NOMO-1 (cell line): ENCODE results near the gene TAS2R20.
"Not testable (repeated sequence)": the region's sequence is repeated elsewhere in the genome, so short reads cannot be mapped to it uniquely, and the experiment has no call there.

Experiments used
- DNase-seq, 2 experiments: peaks; one replicate each; lab custom pipeline; 2025; ENCODE audit not compliant: unreplicated experiment in 2 of 2; lab: John Stamatoyannopoulos, UW

The TAS2R20 gene, protein sequence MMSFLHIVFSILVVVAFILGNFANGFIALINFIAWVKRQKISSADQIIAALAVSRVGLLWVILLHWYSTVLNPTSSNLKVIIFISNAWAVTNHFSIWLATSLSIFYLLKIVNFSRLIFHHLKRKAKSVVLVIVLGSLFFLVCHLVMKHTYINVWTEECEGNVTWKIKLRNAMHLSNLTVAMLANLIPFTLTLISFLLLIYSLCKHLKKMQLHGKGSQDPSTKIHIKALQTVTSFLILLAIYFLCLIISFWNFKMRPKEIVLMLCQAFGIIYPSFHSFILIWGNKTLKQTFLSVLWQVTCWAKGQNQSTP

DNA sequence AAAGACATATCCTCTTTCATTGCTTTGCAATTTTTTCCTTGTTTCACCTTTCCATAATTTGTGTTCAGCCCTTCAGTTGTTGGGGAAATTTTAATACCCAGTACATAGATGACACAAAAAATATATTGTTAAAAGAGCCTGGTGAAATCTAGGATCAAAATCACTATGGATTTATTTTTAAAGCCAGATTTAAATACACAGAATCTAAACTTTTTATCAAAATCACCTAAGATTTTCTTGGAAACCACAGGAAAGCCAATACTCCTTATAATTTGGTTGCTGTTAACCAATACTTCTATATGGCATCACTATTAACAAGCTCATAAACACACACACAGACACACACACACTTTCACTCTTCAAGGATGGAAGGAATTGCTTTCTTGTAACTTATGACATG, at the start of gene TAS2R20:
Gene TAS2R20 (minus strand): TSS at position 101 of the 400 bp plus-strand sequence. CDS start 429 bp downstream, outside the sequence.
- DNase-seq, result no peak

DNA sequence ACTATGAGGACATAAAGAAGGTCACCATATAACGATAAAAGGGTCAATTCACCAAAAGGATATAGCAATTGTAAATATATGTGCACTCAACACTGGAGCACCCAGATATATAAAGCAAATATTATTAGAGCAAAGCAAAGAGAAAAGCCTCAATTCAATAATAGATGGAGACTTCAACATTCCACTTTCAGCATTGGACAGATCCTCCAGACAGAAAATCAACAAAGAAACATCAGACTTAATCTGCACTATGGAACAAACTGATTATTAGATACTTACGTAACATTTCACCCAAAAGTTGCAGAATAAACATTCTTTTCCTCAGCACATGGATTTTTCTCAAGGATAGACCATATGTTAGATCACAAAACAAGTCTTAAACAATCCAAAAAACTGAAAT, 43.3 kb upstream of the TAS2R20 start:
- DNase-seq, result not testable (repeated sequence)

DNA sequence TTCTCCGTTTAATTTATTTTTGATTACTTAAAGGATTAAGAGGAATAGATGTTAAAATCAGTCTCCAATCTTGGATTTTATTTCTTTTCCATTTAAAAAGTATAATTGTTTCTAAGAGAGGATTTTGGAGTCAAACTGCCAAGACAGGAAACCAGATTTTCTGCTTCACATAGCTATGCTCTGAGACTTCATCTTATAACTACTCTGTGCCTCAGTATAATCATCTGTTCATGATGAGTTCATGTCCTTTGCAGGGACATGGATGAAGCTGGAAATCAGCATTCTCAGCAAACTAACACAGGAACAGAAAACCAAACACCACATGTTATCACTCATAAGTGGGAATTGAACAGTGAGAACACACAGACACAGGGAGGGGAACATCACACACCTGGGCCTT, 42.1 kb upstream of the TAS2R20 start:
- no peak for DNase-seq

DNA sequence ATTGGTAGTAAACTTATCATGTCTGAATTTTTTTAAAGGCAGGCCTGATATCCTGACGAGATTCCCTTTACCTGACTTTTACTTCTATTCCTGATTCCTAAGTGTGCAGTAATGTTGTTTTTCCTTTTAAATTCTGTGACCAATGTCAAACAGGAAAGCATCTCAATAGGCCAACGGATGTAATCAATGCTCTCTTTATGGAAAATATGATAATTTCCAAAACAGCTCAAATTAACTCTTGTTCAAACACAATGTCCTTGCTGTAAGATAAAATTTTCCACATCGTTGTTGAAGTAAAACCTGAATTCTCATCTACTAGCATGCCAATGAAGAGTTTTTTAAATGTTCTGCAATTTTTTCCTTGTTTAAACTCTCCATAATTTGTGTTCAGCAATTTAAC, 41.1 kb upstream of the TAS2R20 start:
- no peak for DNase-seq

DNA sequence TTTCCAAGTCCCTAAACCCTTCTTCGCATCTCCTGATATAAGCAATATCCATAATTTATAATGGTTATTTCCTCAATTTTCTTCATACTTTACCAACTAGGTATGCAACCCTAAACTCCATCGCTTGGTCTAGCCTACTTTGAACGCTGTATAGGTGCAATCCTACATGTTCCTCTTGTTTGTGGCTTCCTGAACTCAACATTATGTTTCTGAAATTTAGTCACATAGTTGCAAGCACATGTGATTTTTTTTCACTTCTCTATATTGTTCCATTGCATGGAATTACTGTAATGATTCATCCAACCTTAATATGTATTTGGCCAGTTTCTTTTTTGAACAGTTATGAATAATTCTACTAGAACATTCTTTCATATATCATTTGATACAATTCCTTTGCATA, 35.9 kb upstream of the TAS2R20 start:
- DNase-seq, result not testable (repeated sequence)

DNA sequence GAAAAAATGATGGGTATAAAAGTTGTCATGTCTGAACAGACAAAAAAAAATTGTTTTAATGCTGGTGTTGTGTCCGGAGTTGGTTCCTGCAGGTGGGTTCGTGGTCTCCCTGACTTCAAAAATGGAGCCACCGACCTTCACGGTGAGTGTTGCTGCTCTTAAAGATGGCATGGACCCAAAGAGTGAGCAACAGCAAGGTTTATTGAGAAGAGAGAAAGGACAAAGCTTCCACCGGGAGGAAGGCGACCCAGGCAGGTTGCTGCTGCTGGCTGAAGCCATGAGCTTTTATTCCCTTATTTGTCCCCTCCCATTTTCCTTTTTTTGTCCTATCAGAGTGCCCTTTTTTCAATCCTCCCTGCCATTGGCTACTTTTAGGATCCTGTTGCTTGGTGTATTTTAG, 33.2 kb upstream of the TAS2R20 start, which contains the start of gene TAS2R31:
Gene TAS2R31 (minus strand): TSS at position 101 of the 400 bp plus-strand sequence. CDS start 72 bp downstream, at position 29.
- DNase-seq, result no peak

DNA sequence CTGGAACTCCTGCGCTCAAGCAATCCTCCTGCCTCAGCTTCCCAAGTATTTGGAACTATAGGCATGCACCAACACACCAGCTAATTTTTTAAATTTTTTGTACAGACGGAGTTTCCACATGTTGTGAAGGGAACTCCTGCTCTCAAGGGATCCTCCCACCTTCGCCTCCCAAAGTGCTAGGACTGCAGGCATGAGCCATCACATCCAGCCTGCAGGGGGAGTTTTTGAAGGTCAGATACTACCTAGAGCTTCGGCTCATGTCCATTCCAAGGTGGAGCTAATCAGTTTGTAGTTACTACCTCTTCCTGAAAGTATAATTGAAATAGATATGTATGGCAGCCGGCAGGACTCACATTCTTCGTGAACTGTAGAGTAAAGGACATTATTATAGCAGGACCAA, 28.0 kb upstream of the TAS2R20 start:
- no peak for DNase-seq

DNA sequence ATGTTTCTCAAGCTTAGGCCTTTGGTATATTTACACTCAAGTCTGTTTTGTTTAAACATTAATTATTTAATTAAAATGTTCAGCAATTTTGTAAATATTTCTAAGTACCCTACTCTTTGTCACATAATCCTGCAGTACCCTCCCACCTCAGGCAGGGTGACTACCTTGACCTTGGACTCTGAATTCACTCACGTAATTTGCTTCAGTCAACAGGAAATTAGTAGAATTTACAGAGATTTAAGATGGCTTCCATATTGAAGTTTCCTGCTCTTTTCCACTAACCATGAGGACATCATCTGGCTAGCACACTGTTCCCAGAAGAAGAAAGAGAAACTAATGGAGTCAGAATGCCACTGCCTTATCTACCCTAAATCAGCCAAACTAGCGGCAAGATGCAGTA, 25.3 kb upstream of the TAS2R20 start:
- no peak for DNase-seq

DNA sequence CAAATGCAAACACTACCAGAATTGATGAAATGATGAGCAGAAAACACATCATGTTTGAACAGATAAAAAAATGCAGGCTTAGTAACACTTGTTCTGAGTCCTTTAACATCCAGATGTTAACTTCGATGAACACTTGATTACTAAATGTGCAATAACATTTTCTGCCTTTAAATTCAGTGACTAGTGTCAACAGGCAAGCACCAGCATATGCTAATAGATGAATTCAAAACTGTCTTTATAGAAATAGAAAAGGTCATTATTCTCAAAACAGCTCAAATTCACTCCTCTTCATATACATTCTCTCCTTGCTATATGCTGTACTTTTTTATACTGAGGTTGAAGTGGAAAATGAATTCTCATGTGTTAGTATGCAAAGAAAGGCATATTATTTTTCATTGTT, 24.4 kb upstream of the TAS2R20 start, which contains the start of gene TAS2R19:
Gene TAS2R19 (minus strand): TSS at position 101 of the 400 bp plus-strand sequence. CDS start 49 bp downstream, at position 52.
- DNase-seq, result no peak

DNA sequence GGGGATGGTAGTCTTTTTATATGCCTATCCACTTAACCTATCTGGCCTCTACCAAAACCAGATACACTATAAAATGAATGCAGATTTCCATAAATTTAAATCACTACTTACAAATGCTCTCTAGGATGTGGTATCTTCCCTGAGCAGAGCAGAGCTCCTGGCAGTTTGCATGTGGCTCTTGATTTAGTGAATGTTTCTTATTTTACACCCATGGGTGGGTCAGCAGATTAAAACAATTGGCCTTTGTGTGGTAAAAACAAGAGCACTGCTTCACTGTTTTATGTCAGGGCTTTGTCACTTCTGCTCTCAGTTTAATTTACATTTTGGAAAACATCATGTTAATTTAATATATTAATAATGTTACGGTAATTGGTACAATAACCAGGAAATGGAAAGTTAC, 18.8 kb upstream of the TAS2R20 start:
- DNase-seq, result no peak

DNA sequence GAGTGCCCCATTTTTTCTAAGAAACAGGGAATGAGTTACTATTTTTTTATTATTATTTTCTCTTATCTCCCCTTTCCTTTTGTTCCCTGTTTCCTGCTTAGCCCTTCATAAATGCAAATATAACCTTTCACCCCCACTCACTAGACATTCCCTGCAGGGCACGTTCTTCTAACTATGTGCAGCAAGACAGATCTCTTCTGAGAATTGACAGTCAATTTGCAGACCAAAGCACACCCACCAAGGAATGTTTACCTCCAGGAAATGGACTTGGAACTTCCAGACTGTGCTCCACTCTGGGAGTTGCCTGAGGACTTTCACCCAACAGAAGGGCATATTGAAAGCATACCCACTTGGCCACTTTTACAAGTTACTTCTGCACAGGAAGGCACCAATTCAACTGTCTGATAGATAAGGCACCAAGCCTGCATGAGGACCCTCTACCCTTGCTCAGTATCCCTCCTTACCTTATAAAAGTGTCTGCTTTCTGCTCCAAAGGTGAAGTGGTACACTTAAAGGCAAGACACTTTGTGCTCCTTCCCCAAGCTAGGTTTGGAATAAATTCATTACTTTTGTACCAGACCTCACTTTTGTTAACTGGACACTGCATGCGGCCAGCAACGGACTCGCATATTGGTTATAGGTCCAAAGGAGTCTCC, 17.8 kb upstream of the TAS2R20 start:
- DNase-seq, result no peak

DNA sequence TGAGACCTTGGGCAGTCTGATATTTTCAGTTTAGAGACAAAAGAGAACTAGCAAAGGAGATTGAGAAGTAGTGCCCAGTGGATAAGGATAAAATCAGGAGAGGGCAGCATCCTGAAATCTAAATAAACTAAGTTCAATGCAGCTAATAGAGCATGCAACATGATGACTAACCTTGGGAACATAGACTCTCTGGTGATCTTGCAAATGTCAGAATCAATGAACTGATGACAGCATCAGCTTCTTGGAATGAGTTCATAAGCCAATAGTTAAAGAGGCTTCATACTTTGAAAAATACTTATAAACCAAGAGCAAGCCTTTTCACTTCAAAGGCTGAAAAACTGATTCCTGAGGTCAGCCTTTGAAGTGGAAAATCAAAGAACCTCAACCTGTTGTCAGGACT, 16.1 kb upstream of the TAS2R20 start:
- DNase-seq, result no peak

DNA sequence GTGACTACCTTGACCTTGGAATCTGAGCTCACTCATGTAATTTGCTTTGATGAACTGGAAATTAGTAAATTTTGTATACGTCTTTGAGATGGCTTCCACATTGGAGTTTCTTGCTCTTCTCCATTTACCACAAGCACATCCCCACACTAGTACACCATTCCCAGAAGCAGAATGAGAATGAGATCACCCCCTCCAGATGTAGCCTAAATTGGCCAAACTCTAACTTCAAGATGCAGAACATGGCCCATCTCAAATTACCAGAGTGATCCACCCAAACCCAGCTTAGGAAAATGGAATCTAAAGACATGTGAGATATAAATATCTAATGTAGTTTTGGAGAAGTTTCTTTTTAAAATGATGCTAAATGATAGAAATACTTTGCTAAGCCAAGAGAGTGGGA, 9.5 kb upstream of the TAS2R20 start:
- no peak for DNase-seq

DNA sequence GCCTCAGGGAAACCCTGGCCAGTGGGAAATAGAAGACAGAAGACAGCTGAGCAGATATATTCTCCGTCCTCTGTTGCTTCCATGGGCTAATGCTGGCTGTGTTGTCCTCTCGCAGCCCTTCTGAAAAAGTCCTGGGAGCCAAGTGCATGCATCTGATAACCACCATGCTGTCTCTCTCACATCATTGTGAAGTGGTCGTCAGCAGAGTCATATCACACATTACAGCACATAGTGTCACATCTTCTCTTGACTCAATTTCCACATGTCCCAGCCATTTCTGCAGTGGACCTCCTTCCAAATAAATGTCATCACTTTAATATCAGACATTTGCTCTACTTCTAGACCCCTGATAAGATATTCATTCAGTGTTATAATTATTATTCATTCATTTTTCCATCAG, 3.8 kb downstream of the TAS2R20 start:
- no peak for DNase-seq

DNA sequence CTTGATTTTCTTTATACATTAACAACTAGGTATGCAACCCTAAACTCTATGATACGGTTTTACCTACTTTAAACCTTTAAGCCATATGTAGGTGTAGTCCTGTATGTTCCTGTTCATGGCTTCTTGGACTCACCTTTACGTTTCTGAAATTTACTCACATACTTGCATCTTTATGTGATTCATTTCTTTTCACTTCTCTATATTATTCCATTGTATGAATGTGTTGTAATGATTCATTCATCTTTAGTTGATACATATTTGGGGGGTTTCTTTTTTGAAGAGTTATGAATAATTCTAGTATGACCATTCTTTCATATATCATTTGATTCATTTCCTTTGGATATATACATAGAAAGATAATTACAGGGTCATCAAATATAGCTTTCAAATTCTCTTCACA, 9.0 kb downstream of the TAS2R20 start:
- no peak for DNase-seq

DNA sequence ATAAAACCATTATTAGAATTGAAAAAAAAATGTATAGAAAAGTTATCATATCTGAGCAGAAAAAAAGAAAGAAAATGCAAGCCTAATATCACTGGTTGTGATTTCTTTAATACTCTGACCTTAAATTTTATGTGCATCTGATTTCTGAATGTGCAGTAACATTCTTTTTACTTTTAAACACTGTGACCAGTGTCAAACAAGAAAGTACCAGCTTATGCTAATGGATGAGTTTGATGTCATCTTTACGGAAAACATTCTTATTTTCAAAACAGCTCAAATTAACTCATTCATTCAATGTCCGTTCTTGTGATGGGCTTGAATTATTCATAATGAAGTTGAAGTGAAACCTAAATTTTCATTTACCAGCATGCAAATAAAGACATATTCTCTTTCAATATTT, 11.3 kb downstream of the TAS2R20 start, which contains the start of gene TAS2R50:
Gene TAS2R50 (minus strand): TSS at position 101 of the 400 bp plus-strand sequence. CDS start 52 bp downstream, at position 49.
- no peak for DNase-seq

DNA sequence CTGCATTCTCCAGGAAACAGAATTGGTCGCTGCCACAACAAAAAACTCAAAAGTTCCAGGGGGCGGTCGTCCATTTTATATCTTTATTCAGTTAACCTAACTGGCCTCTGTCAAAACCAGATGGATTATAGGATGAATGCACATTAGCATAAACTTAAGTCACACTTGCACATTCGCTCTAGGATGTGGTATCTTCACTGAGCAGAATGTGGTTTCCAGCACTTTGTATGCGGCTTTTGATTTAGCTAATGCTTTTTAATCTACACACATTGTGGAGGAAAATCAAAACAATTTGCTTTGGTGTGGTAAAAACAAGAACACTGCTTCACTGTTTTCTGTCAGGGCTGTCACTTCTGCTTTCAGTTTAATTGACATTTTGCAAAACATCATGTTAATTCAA, 15.9 kb downstream of the TAS2R20 start:
- DNase-seq, result no peak

DNA sequence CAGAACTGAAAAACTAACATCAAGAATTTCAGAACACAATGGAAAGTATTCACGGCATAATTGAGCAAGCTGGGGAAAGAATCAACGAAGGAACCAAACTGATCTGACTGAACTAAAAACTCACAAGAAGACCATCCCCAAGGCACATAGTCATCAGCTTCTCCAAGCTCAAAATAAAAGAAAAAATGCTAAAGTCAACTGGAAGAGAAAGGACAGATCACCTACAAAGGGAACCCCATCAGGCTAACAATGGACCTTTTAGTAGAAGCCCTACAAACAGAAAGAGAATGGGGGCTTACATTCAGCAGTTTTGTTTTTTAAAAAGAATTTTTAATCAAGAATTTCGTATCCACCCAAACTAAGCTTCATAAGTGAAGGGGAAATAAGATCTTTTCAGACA, 23.1 kb downstream of the TAS2R20 start:
- no peak for DNase-seq

DNA sequence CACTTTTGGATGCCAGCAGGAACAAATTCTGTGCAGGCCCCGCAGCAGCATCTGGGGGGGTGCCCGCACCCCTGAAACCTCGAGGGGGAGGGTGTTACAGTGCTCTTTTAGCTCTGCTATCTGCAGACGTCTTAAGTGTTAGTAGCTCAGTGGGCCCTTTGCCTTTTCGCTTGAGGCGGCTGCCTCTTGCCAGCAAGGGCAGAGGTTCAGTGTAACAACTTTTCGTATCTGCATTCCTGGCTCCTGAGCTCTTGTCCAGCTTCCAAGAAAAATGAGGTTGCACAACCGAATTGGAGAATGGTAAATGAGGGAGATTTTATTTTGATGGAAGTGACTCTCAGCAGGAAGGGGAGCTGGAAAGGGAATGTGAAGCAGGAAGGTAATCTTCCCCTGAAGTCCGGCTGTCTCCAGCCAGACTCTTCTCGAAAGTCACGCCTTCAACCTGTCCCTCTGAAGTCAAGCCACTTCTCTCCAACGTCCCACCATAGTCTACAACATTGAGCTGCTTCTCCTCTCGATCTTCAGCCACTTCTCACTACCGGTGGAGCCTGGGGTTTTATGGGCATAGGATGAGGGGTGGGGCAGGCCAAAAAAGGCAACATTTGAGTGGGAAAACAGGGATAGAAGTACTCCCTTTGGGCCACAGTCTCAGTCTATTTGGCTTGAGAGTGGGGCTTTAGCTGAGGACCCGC, 29.2 kb downstream of the TAS2R20 start:
- DNase-seq, result no peak

DNA sequence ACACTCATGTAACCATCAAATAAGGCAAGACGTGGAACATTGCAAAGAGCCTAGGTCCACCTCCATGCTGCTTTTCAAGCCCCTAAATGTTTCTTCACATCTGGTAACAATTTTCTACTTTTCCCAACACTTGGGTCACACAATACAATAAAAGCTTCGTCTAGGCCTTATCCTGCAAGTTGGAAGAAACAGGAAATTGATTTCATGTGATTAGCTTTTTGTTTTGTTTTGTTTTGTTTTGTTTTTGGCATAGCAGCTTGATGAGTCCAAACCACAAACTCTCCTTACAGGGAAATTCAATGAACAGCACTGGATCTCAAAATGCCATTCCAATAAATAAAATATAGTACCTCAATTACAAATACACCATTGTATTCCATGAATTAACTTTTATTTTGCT, 30.7 kb downstream of the TAS2R20 start:
- no peak for DNase-seq

DNA sequence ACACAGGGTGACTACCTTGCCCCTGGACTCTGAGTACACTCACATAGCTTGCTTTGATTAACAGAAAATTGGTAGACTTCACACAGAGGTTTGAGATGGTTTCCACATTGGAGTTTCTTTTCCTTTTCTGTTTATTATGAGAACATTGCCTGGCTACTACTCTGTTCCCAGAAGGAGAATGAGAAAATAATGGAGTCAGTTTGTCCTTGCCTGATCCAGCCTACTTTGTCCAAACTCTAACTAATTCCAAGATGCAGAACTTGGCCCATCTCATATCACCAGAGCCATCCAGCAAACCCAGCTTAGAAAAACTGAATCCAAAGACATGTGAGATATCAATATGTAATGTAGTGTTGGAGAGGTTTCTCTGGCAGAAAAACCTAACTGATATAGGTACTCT, 31.8 kb downstream of the TAS2R20 start:
- no peak for DNase-seq

DNA sequence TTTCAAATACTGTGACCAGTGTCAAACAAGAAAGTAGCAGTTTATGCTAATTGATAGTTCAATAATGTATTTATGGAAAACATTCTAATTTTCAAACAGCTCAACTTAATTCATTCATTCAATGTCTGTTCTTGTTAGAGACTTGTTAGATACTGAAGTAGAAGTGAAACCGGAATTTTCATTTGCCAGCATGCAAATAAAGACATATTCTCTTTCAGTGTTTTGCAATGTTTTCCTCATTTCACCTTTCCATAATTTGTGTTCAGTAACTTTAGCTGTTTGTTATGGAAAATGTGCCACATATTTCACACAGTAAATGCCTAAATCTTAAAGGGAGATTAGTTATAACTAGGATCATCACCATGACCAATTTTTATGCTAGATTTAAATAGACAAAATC, 32.6 kb downstream of the TAS2R20 start:
- no peak for DNase-seq
